Measurements from ENCODE around the gene BHLHE40.

The BHLHE40 gene

GRCh38 chr3:4936982-4937614, 42.1 kb upstream of the BHLHE40 start:
- H4K20me1 ChIP-seq (ENCODE audit: insufficient read depth): no peaks in the 10 kb centered on the region
- H2AFZ ChIP-seq (ENCODE audit: low read depth): no peak overlapping the region
- H3K27me3 ChIP-seq (ENCODE audit: insufficient read depth, low read depth): no peaks in the 10 kb centered on the region
- no peak overlapping the region for H3K4me2 ChIP-seq
- H3K79me2 ChIP-seq (ENCODE audit: insufficient read depth, low read depth): no peaks in the 10 kb centered on the region
- H3K9ac ChIP-seq: no peak overlapping the region
- H3K36me3 ChIP-seq (ENCODE audit: insufficient read depth): no peaks in the 10 kb centered on the region
- TF ChIP-seq CTCF (conservative IDR thresholded peaks at IDR 0.05; ENCODE audit: low read depth, low read length): no peak
- no peak overlapping the region for H3K4me3 ChIP-seq (IDR thresholded peaks at IDR 0.05; ENCODE audit: insufficient read depth, low read depth, low read length)
- H3K4me1 ChIP-seq (ENCODE audit: low read depth, poor library complexity, severe bottlenecking): no peaks in the 10 kb centered on the region
- H3K27ac ChIP-seq: no peak overlapping the region

- H2AFZ ChIP-seq (ENCODE audit: low read depth): no peak overlapping the region
- no peaks in the 10 kb centered on the region for H3K4me1 ChIP-seq (ENCODE audit: low read depth, poor library complexity, severe bottlenecking)
- H3K27ac ChIP-seq: no peak overlapping the region
- no peaks in the 10 kb centered on the region for H3K27me3 ChIP-seq (ENCODE audit: insufficient read depth, low read depth)
- H3K4me3 ChIP-seq (IDR thresholded peaks at IDR 0.05; ENCODE audit: insufficient read depth, low read depth, low read length): no peak overlapping the region
- H3K9ac ChIP-seq: no peak overlapping the region
- H3K4me2 ChIP-seq: no peak overlapping the region
- H3K36me3 ChIP-seq (ENCODE audit: insufficient read depth): no peaks in the 10 kb centered on the region
- TF ChIP-seq CTCF (conservative IDR thresholded peaks at IDR 0.05; ENCODE audit: low read depth, low read length): no peak
- H3K79me2 ChIP-seq (ENCODE audit: insufficient read depth, low read depth): no peaks in the 10 kb centered on the region
- H4K20me1 ChIP-seq (ENCODE audit: insufficient read depth): no peaks in the 10 kb centered on the region
These were observed 40.8 kb upstream of the BHLHE40 start for GRCh38 chr3:4938281-4938982.

GRCh38 chr3:4939276-4939675, 40.0 kb upstream of the BHLHE40 start:
- Histone ChIP-seq H3K27ac (no peak overlapping the region), H3K4me2 (no peak overlapping the region), H4K20me1 (ENCODE audit: insufficient read depth) (no peaks in the 10 kb centered on the region), H3K79me2 (ENCODE audit: insufficient read depth, low read depth) (no peaks in the 10 kb centered on the region), H3K36me3 (ENCODE audit: insufficient read depth) (no peaks in the 10 kb centered on the region), H3K9ac (no peak overlapping the region), H3K4me3 (IDR thresholded peaks at IDR 0.05; ENCODE audit: insufficient read depth, low read depth, low read length) (no peak overlapping the region), H3K27me3 (ENCODE audit: insufficient read depth, low read depth) (no peaks in the 10 kb centered on the region), H2AFZ (ENCODE audit: low read depth) (no peak overlapping the region), H3K4me1 (ENCODE audit: low read depth, poor library complexity, severe bottlenecking) (no peaks in the 10 kb centered on the region)
- TF ChIP-seq CTCF (conservative IDR thresholded peaks at IDR 0.05; ENCODE audit: low read depth, low read length): no peak

GRCh38 chr3:4940985-4941384, 38.3 kb upstream of the BHLHE40 start:
- H4K20me1 ChIP-seq (ENCODE audit: insufficient read depth): no peaks in the 10 kb centered on the region
- H3K4me2 ChIP-seq: no peak overlapping the region
- no peaks in the 10 kb centered on the region for H3K27me3 ChIP-seq (ENCODE audit: insufficient read depth, low read depth)
- TF ChIP-seq CTCF (conservative IDR thresholded peaks at IDR 0.05; ENCODE audit: low read depth, low read length): no peak
- H3K4me1 ChIP-seq (ENCODE audit: low read depth, poor library complexity, severe bottlenecking): no peaks in the 10 kb centered on the region
- H2AFZ ChIP-seq (ENCODE audit: low read depth): no peak overlapping the region
- H3K9ac ChIP-seq: no peak overlapping the region
- H3K36me3 ChIP-seq (ENCODE audit: insufficient read depth): no peaks in the 10 kb centered on the region
- no peak overlapping the region for H3K4me3 ChIP-seq (IDR thresholded peaks at IDR 0.05; ENCODE audit: insufficient read depth, low read depth, low read length)
- no peak overlapping the region for H3K27ac ChIP-seq
- H3K79me2 ChIP-seq (ENCODE audit: insufficient read depth, low read depth): no peaks in the 10 kb centered on the region

Data from KMS-11 (cell line).